AG10803 (cell line): Measurements from ENCODE around the gene RPIA.

Experiments used
- DNase-seq: peaks from one replicate; pipeline ENCODE4 v3.0.0; 2010; ENCODE audit warnings: low read depth
- H3K4me3 ChIP-seq: 2 replicates; pipeline ENCODE4 v1.5.1; 2011; ENCODE audit warnings: mild to moderate bottlenecking, low read length, control low read depth
- CTCF ChIP-seq: conservative IDR thresholded peaks from 2 replicates; pipeline ENCODE4 v1.5.1; 2011; ENCODE audit warnings: mild to moderate bottlenecking, low read length, control low read depth, inconsistent platforms

RPIA gene

DNA sequence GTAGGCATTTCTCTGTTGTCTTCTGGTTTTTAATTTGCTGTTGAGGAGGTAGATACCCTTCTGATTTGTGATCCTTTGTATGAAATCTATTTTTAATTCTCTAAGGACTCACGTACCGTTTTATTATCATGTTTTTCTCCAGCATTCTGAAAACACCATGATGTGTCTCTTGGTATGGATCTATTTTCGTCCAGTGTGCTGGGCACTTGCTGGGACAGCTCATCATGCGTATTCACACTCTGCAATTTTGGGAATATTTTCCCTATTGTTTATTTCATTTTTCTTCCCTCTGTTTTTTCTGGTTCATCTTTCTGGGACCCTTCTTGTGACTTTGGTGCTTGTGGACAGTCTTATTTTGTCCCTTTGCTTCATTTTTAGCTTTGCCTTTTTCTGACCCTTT, 21.9 kb downstream of the RPIA start:
- DNase-seq, result no peak
- no peak overlapping the region for H3K4me3 ChIP-seq
- no peak for TF ChIP-seq CTCF

DNA sequence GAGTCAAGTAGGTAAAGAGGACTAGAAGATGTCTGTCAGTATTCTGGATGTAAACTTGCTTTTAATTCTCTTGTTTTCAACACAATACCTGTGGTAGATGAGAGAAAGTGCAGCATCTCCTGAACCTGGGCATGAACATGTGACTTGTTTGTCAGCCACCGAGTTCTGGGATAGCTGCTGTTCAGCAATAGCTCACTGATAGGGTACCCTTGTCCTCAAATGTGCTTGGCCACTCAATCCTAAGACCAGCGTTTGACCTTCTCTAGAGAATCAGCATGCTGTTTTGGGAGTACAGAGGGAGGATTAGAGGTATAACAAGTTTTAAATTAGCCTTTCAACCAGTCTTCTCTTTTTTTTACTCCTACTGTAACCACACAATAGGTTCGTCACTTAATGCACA, 23.2 kb downstream of the RPIA start:
- no peak for TF ChIP-seq CTCF
- H3K4me3 ChIP-seq, result no peak overlapping the region
- no peak for DNase-seq

- TF ChIP-seq CTCF, result no peak
- DNase-seq, result no peak
Observed at GRCh38 chr2:88720399-88720798, 28.9 kb downstream of the RPIA start.

DNA sequence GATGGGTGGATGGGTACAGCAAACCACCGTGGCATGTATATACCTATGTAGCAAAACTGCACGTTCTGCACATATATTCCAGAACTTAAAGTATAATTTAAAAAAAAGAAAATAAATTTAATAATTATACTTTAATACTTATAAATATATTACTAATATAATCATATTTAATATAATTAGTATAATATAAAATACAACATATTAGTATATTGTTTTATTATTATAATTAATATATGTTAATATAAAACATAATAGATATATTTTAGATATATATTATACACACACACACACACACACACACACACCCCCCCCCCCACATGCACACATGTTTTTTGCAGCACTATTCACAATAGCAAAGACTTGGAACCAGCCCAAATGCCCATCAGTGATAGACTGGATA, 29.8 kb downstream of the RPIA start:
- DNase-seq, result no peak
- H3K4me3 ChIP-seq, result no peak overlapping the region
- no peak for TF ChIP-seq CTCF

More at GRCh38 chr2:88720399-88720798, 28.9 kb downstream of the RPIA start:
- H3K4me3 ChIP-seq, result no peak overlapping the region

DNA sequence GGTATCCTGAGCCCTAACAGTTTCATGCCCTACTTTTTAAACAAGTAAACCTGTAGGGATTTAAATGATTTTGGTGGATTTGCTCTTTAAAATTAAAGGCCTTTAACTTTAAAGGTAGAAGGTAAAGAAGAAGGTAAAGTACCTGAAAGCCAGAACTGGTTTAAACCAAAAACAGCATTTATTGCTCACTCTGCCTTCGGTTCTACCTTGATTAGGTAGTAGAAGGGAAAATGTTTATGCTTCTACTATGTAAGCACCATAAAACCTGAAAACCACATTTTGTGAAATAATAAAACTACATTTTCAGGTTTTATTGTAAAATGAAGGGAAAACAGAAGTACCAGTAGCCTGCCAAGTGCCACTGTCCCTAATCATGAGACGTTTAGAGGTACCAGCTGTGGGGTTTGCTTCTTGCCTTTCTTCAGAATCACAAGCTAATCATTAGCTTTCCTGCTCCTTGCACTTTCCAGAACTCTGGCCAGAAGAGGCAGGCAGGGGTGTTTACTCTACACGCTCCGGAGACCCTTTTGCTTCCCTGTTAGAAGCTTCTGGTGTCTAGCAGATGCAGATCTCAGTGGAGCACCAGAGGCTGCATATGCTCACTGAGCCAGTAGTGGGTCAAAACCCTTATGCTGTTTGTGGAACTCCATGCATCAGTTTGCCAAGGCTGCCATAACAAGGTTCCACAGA, 33.3 kb downstream of the RPIA start:
- DNase-seq, result no peak
- no peak for TF ChIP-seq CTCF
- H3K4me3 ChIP-seq, result no peak overlapping the region

DNA sequence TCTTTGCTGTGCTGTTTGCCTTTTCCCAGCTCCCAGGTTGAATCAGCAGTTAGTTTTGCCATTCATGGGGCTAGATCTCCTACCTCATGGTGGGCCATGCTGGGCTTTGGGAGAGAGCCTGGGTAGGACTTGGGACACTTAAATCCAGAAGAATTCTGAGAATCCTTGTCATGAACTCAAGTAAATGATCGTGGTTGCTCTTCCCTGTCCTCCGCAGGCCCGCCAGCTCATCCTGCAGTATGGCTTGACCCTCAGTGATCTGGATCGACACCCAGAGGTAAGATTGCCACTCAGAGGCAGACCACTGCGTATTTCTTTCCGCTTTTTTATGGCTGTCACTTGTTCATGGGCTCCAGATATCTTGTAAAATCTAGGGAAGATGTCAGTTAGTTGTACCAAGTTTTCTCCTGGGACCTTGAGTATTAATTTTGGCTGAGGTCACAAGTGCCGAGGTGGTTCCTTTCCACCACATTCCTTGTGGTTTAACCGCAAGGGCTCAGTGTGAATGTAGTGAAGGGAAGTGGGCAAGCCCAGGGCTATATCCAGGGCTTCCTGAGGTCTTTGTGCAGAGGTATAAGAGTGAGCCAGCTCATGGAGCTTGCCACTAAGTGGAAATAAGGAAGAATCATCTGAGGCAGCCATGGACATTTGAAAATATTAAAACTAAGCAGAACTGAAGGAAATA, 37.7 kb downstream of the RPIA start:
- no peak overlapping the region for H3K4me3 ChIP-seq
- no peak for TF ChIP-seq CTCF
- peak; percentile 35 for DNase-seq

- no peak for TF ChIP-seq CTCF
- no peak for DNase-seq
- H3K4me3 ChIP-seq, result no peak overlapping the region
Observed at GRCh38 chr2:88733155-88733902, 41.9 kb downstream of the RPIA start.
